Upper lobe of left lung (tissue), 6 donors: ENCODE results near the gene FEM1B. TPM values are rescaled to one million over a fixed set of nuclear protein-coding genes. Genes with fewer than 3 reads are reported as not detected.

Source experiments
- ATAC-seq, 2 donors: fragments of 200-7000 bp; cut with Tn5 transposase; one replicate each; pipeline ENCODE4 v1.9.1; 2022; ENCODE audit warnings: mild to moderate bottlenecking in 2 of 2, moderate library complexity in 2 of 2; ENCODE audit not compliant: low FRiP score in 2 of 2
- DNase-seq, 2 donors: peaks; one replicate each; pipeline ENCODE4 v3.0.0-alpha.2; 2019 to 2020
- H3K27ac ChIP-seq, 4 donors: fragments of 200-600 bp; sonication (generic); one replicate each; pipeline ENCODE4 v1.5.1; 2016 to 2019
- H3K27me3 ChIP-seq, 4 donors: fragments of 200-600 bp; sonication (generic); one replicate each; pipeline ENCODE4 v1.5.1; 2017 to 2019
- H3K36me3 ChIP-seq, 4 donors: fragments of 200-600 bp; sonication (generic); one replicate each; pipeline ENCODE4 v1.5.1; 2016 to 2019
- H3K4me1 ChIP-seq, 4 donors: fragments of 200-600 bp; sonication (generic); one replicate each; pipeline ENCODE4 v1.5.1; 2018 to 2019
- H3K4me3 ChIP-seq, 4 donors: fragments of 200-600 bp; sonication (generic); one replicate each; pipeline ENCODE4 v1.5.1; 2017 to 2019; ENCODE audit warnings: mild to moderate bottlenecking in 2 of 4, moderate library complexity in 1 of 4
- H3K9me3 ChIP-seq, 4 donors: fragments of 200-600 bp; sonication (generic); one replicate each; pipeline ENCODE4 v1.5.1; 2018 to 2019
- EP300 ChIP-seq, 4 donors: sonication (generic); formaldehyde crosslinking; IDR thresholded peaks; one replicate each; pipeline ENCODE4 v1.5.1; 2017; ENCODE audit warnings: antibody characterized with exemption in 4 of 4, control low read depth in 2 of 4
- POLR2A ChIP-seq, 4 donors: fragments of 450-650 bp; IDR thresholded peaks; one replicate each; pipeline ENCODE4 v1.5.1; 2016 to 2017; ENCODE audit warnings: antibody characterized with exemption in 4 of 4, mild to moderate bottlenecking in 2 of 4
- POLR2AphosphoS5 ChIP-seq, 2 donors: sonication (generic); formaldehyde crosslinking; IDR thresholded peaks; one replicate each; pipeline ENCODE4 v1.5.1; 2017; ENCODE audit warnings: antibody characterized with exemption in 2 of 2
- WGBS, 2 donors: methylation state at CpG; one replicate each; pipeline ENCODE4 v1.1.5; 2017 to 2018; 5-methylcytosine and 5-hydroxymethylcytosine counted together
- total RNA-seq, 6 donors: library from RNA; depleted of rRNA in 4 of 6; stranded (reverse); fragments of >200 nt in 4 of 6; gene quantifications; one replicate each; pipeline versions ENCODE4 v1.1.0 to v1.2.1, GENCODE V29; 2016 to 2021
- TF ChIP-seq, protein P1 (sequence below), 6 experiments: fragments of 450-650 bp in 4 of 6; fragments of 200-600 bp in 2 of 6; sonication (generic) in 2 of 6; IDR thresholded peaks; one replicate each; pipeline ENCODE4 v1.5.1; 2016 to 2019; ENCODE audit warnings: antibody characterized with exemption in 6 of 6
- donor health status: DM: no; HTN: no; CAD: no; lungs with moderate emphysema.
- donor health status: DM: no; HTN: yes; CAD: no; lungs with severe emphysema.

FEM1B gene
- total RNA-seq, 6 donors from 2014 or later, result 16.0 to 58.8 (median 36.9) TPM

DNA sequence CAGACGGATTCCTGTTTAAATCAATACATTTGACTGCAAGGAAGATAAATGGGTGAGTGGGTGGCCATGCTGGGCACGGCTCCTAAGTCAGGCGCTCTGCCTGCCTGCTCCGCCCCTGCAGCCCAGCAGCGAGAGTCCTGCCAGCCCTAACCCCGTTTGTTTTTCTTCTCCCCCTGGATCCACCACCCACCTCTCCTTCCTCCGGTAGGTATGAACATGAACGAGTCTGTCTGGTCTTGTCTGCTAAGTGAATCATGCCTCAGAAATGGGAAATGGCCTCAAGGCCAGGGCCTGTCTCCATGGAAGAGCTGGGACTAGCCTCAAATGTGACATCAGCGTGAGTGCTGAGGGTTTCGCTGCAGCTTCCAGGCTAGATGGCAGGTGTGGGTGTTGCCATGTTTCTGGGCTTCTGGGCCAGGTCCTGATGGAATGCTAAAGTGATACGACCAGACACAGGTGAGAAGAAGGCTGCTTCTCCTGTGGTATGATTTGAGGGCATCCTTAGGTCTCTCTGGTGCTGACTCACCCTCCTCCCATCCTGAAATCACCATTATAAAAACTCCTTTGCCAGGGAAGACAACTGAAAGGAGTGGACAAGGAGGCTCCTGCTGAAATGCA lies 5.6 kb upstream of the FEM1B start:
- ATAC-seq (peak in 1 of 2 donors; percentile 73), DNase-seq (peak in 1 of 2 donors; percentile 32)
- H3K4me1 ChIP-seq, result peaks cover 11 to 25% (median 13%) of the 10 kb centered on the region in 4 donors
- peak overlapping the region in 2 of 4 donors; percentile 35 to 52 for H3K27ac ChIP-seq
- no peaks in the 10 kb centered on the region for H3K36me3 ChIP-seq
- H3K9me3 ChIP-seq, result no peaks in the 10 kb centered on the region
- H3K4me3 ChIP-seq, result no peak overlapping the region
- TF ChIP-seq, protein P1, sequence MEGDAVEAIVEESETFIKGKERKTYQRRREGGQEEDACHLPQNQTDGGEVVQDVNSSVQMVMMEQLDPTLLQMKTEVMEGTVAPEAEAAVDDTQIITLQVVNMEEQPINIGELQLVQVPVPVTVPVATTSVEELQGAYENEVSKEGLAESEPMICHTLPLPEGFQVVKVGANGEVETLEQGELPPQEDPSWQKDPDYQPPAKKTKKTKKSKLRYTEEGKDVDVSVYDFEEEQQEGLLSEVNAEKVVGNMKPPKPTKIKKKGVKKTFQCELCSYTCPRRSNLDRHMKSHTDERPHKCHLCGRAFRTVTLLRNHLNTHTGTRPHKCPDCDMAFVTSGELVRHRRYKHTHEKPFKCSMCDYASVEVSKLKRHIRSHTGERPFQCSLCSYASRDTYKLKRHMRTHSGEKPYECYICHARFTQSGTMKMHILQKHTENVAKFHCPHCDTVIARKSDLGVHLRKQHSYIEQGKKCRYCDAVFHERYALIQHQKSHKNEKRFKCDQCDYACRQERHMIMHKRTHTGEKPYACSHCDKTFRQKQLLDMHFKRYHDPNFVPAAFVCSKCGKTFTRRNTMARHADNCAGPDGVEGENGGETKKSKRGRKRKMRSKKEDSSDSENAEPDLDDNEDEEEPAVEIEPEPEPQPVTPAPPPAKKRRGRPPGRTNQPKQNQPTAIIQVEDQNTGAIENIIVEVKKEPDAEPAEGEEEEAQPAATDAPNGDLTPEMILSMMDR (IDR thresholded peaks at IDR 0.05), result no peak
- TF ChIP-seq EP300 (IDR thresholded peaks at IDR 0.05) (no peak), POLR2A (IDR thresholded peaks at IDR 0.05) (no peak), POLR2AphosphoS5 (IDR thresholded peaks at IDR 0.05) (no peak)
- no peaks in the 10 kb centered on the region for H3K27me3 ChIP-seq
- WGBS, 2 donors, result 52 to 65% methylated on average over 10 to 11 of the region's 11 CpGs

DNA sequence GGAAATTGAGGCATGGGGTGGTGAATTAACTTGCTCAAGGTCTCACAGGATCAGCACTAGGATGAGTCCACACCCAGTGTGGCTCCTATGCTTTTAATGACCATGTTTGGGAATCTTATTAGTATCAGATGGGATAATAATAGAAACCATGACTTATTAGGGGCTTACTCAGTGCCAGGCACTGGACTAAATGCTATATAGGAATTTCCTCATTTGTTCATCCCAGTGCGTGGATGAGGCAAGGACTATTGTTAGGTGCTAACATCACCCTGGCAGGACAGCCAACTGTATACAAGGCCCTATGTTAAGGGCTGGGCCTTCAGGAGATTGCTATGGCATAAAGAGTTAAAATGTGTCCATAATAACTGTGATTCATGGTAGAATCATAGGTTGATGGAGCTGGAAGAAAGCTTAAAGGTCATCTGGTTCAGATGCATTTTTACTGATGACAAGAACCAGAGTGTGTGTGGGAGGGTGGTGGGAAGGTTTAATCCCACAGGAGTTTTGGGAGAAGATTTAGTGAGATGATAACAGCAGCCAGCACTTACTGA lies 4.7 kb upstream of the FEM1B start:
- TF ChIP-seq POLR2AphosphoS5 (IDR thresholded peaks at IDR 0.05) (no peak), POLR2A (IDR thresholded peaks at IDR 0.05) (no peak), EP300 (IDR thresholded peaks at IDR 0.05) (no peak)
- 64 to 65% methylated on average over 1 of the region's 1 CpG for WGBS, 2 donors
- DNase-seq (no peak), ATAC-seq (no peak)
- Histone ChIP-seq H3K4me1 (peaks cover 11 to 25% (median 15%) of the 10 kb centered on the region in 4 donors), H3K27ac (peak overlapping the region in 2 of 4 donors; percentile 46 to 50), H3K36me3 (no peaks in the 10 kb centered on the region), H3K9me3 (no peaks in the 10 kb centered on the region), H3K27me3 (no peaks in the 10 kb centered on the region), H3K4me3 (no peak overlapping the region)

DNA sequence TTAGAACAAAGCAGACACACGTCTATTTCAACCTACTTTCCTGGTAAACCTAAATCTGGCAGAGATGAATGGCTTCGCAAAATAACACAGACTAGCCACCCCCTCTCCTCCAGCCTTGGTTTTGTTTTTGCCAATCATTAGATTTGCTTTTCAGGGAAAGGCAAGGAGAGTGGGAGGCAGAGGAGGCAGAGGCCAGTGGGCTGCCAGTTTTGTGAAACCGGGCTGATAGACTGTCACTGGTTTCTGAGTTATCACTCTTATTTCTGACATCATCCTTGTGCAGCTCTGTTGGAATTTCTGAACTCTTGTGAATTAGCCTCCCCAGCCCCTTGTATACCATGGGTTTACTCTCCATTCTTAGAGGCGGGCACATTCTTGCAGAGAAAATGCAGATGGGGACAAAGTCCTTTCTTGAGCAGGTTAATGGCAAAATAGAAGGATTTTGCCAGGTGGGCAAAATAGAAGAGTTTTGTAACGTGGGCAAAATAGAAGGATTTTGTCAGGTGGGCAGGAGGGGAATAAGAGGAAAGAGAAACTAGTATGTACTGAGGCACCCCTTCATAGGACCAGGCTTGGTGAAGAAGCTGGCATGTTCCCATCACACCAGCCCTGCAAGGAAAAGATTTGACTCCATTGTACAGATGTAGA lies 3.2 kb upstream of the FEM1B start:
- no peaks in the 10 kb centered on the region for H3K9me3 ChIP-seq
- H3K27ac ChIP-seq, result peak overlapping the region; percentile 4 to 99 (median 48)
- H3K4me1 ChIP-seq, result peaks cover 12 to 31% (median 21%) of the 10 kb centered on the region in 4 donors
- TF ChIP-seq EP300 (IDR thresholded peaks at IDR 0.05), result no peak
- TF ChIP-seq POLR2A (IDR thresholded peaks at IDR 0.05), result no peak
- TF ChIP-seq, protein P1 (IDR thresholded peaks at IDR 0.05), result no peak
- TF ChIP-seq POLR2AphosphoS5 (IDR thresholded peaks at IDR 0.05), result no peak
- H3K36me3 ChIP-seq, result no peaks in the 10 kb centered on the region
- no peaks in the 10 kb centered on the region for H3K27me3 ChIP-seq
- 75 to 81% methylated on average over 5 of the region's 5 CpGs for WGBS, 2 donors
- no peak for DNase-seq
- no peak overlapping the region for H3K4me3 ChIP-seq
- ATAC-seq, result no peak

DNA sequence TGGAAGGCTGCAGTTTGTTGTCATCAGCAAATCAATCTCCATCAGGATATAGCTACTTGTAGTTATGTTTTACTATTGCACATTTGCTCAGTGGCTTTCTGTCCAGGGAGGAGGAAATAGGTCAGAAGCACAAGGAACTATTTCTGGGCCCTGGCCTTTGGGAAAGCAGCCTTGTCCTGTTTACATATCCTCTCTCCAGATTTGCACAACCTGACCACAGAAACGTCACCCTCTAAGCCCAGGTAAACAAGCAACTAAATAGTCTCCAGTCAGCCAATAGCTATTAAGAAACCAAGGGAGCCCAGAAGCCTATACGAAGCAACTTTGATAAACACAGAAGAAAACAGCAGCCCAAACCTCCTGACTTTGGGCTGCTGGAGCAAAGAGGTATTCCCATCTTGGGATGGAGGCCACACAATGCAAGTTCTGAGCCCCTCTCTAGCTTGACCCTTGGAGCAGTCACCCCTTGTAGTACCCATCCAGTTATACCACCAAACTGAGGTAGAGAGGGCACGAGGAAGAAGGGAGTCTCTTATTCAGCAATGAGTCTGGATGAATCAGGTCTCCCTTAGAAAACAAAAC lies 2.3 kb upstream of the FEM1B start:
- Histone ChIP-seq H3K4me1 (peaks cover 20 to 41% (median 30%) of the 10 kb centered on the region in 4 donors), H3K27ac (peak overlapping the region; percentile 94 to 99 (median 96)), H3K4me3 (no peak overlapping the region), H3K9me3 (no peaks in the 10 kb centered on the region), H3K36me3 (no peaks in the 10 kb centered on the region), H3K27me3 (no peaks in the 10 kb centered on the region)
- ATAC-seq (peak in 1 of 2 donors; percentile 35), DNase-seq (peak in 1 of 2 donors; percentile 85)
- 59 to 78% methylated on average over 3 of the region's 3 CpGs for WGBS, 2 donors
- TF ChIP-seq POLR2A (IDR thresholded peaks at IDR 0.05) (peak in 1 of 4 donors; percentile 50), POLR2AphosphoS5 (IDR thresholded peaks at IDR 0.05) (no peak), EP300 (IDR thresholded peaks at IDR 0.05) (peak in 2 of 4 donors; percentile 24 to 64)
- TF ChIP-seq, protein P1 (IDR thresholded peaks at IDR 0.05), result no peak

DNA sequence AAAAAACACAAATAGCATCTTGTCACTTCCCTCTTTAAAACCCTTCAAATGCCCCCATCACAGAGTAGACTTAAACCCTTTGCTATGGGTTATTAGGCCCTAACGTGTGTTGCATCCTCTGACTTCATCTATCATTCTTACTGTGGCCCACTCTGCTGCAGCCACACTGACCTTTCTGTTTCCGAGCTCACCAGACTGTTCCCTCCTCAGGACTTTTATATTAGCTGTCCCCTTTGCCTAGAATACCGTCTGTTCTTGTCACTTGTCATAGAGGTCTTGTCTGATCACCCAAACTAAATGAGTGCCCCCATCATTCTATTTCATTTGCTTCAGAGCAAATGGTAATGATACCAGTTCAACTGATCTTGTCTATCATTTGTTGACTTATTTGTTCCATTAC lies 877 bp upstream of the FEM1B start:
- Histone ChIP-seq H3K4me3 (peak overlapping the region in 3 of 4 donors; percentile 69 to 95 (median 89)), H3K9me3 (no peaks in the 10 kb centered on the region), H3K36me3 (no peaks in the 10 kb centered on the region), H3K4me1 (peaks cover 34 to 55% (median 44%) of the 10 kb centered on the region in 4 donors), H3K27me3 (no peaks in the 10 kb centered on the region), H3K27ac (peak overlapping the region; percentile 94 to 99 (median 96))
- WGBS, 2 donors, result 50 to 52% methylated on average over 3 of the region's 3 CpGs
- no peak for TF ChIP-seq POLR2A (IDR thresholded peaks at IDR 0.05)
- TF ChIP-seq POLR2AphosphoS5 (IDR thresholded peaks at IDR 0.05), result no peak
- TF ChIP-seq EP300 (IDR thresholded peaks at IDR 0.05), result no peak
- TF ChIP-seq, protein P1 (IDR thresholded peaks at IDR 0.05), result no peak
- no peak for DNase-seq
- ATAC-seq, result no peak
